GDM1 (cell line): Measurements from ENCODE around the gene RALB.

Experiments
- DNase-seq: peaks from one replicate; lab custom pipeline; 2025; lab: John Stamatoyannopoulos, UW

The RALB gene

DNA sequence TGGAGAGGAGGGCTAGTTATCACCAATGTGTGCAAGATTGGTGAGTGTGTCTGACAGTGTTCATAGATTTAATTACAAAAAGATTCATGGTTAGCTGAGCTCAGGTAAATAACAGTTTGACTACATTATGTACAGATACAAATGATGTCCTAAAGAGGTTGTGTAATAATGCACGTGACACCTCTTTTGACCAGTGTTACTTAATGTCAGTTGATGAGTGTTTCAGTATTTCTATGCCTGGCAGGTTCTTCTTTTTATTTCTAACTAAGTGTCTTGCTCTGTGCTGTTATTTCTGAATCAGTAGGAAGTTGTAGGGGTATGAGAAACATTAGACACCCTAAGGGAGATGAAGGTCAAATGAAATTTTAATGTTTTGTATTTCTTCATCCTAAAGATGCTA lies 85.4 kb downstream of the RALB start:
- no peak for DNase-seq

DNA sequence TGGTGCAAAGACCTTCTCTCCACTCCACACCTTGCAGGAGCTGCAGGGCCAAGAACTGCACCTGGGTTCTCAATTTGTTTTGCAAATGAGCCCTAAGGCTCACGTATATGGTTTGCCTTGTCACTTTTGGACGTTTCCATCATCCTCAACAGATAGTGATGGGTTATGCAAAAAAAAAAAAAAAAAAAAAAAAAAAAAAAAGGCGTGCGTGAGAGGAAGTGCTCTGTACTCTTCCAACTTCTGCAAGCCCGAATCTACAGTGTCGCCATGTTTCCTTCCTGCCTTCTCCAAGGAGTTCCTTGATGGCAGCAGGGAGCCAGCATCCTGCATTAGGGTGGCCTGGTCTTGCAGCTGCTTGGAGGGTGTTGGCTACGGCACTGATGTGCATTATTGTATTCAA lies 89.3 kb downstream of the RALB start:
- no peak for DNase-seq

GRCh38 chr2:120342446-120342845 lies 89.8 kb downstream of the RALB start:
- DNase-seq: no peak

GRCh38 chr2:120343100-120343432 lies 90.4 kb downstream of the RALB start:
- no peak for DNase-seq

- DNase-seq: peak; percentile 25
Observed at GRCh38 chr2:120343433-120344105, 90.9 kb downstream of the RALB start.
